ENCODE measurements around the gene CPZ.
"Not testable (repeated sequence)": the region's sequence is repeated elsewhere in the genome, so short reads cannot be mapped to it uniquely, and the experiment has no call there.

CPZ gene

GRCh38 chr4:8613421-8614364 is 21.1 kb downstream of the CPZ start:
- no peak for FAIRE-seq

GRCh38 chr4:8614365-8615193 is 22.0 kb downstream of the CPZ start:
- FAIRE-seq, result no peak

- no peak for FAIRE-seq
These were observed 22.8 kb downstream of the CPZ start for GRCh38 chr4:8615366-8615765.

- no peak for FAIRE-seq
These were observed 23.6 kb downstream of the CPZ start for GRCh38 chr4:8615921-8616787.

GRCh38 chr4:8616831-8617230 is 24.3 kb downstream of the CPZ start:
- no peak for FAIRE-seq

GRCh38 chr4:8617486-8618040 is 25.0 kb downstream of the CPZ start:
- no peak for FAIRE-seq

GRCh38 chr4:8618421-8618820 is 25.9 kb downstream of the CPZ start:
- FAIRE-seq, result no peak

GRCh38 chr4:8618961-8619720 is 26.6 kb downstream of the CPZ start:
- FAIRE-seq, result no peak

GRCh38 chr4:8621135-8621534 is 28.6 kb downstream of the CPZ start:
- FAIRE-seq, result not testable (repeated sequence)

- not testable (repeated sequence) for FAIRE-seq
These were observed 32.2 kb downstream of the CPZ start for GRCh38 chr4:8624601-8625272.

GRCh38 chr4:8630240-8630905 is 37.8 kb downstream of the CPZ start:
- not testable (repeated sequence) for FAIRE-seq

GRCh38 chr4:8631896-8632295 is 39.3 kb downstream of the CPZ start:
- FAIRE-seq, result not testable (repeated sequence)

- FAIRE-seq, result not testable (repeated sequence)
These were observed 42.2 kb downstream of the CPZ start for GRCh38 chr4:8634773-8635172.

- not testable (repeated sequence) for FAIRE-seq
These were observed 43.5 kb downstream of the CPZ start for GRCh38 chr4:8635897-8636554.

- FAIRE-seq, result no peak
These were observed 45.0 kb downstream of the CPZ start for GRCh38 chr4:8637456-8637984.

- FAIRE-seq, result no peak
These were observed 46.5 kb downstream of the CPZ start for GRCh38 chr4:8639021-8639420.

GRCh38 chr4:8639777-8640720 is 47.5 kb downstream of the CPZ start:
- no peak for FAIRE-seq

GRCh38 chr4:8640816-8641215 is 48.3 kb downstream of the CPZ start:
- FAIRE-seq, result no peak

All from A204.1 (cell line).